Thoracic aorta (tissue), 2 donors: Measurements from ENCODE around the gene PAM16. TPM values are rescaled to one million over a fixed set of nuclear protein-coding genes. Genes with fewer than 3 reads are reported as not detected.
A peak's percentile ranks its signal among the peaks of the same experiment; 100 is the strongest.

Experiments used
- ATAC-seq: fragments of 150-250 bp; one replicate; pipeline ENCODE4 v1.8.0; 2017; ENCODE audit warnings: low read depth; ENCODE audit not compliant: insufficient number of reproducible peaks, low FRiP score
- DNase-seq: peaks from one replicate; pipeline ENCODE4 v3.0.0-alpha.2; 2020; ENCODE audit warnings: low spot score
- H3K27ac ChIP-seq, 2 donors: fragments of 200-600 bp; sonication (generic); 1 replicate in 1 of 2; 2 replicates in 1 of 2; pipeline ENCODE4 v1.5.1; 2016; ENCODE audit warnings: mild to moderate bottlenecking in 2 of 2, moderate library complexity in 2 of 2
- H3K27me3 ChIP-seq: fragments of 200-600 bp; sonication (generic); replicated peaks from 2 replicates; pipeline ENCODE4 v1.6.0; 2016; ENCODE audit warnings: mild to moderate bottlenecking; ENCODE audit not compliant: insufficient read depth
- H3K36me3 ChIP-seq: fragments of 200-600 bp; sonication (generic); one replicate; pipeline ENCODE4 v1.5.1; 2016
- H3K4me1 ChIP-seq, 2 donors: fragments of 200-600 bp; sonication (generic); 1 replicate in 1 of 2; 2 replicates in 1 of 2; pipeline versions ENCODE4 v1.5.1 to v1.6.0; 2016; ENCODE audit warnings: low read depth in 2 of 2, mild to moderate bottlenecking in 1 of 2; ENCODE audit not compliant: control insufficient read depth in 1 of 2
- H3K4me3 ChIP-seq: fragments of 200-600 bp; sonication (generic); 2 replicates; pipeline ENCODE4 v1.5.1; 2016; ENCODE audit warnings: mild to moderate bottlenecking
- H3K9me3 ChIP-seq: fragments of 200-600 bp; sonication (generic); 2 replicates; pipeline ENCODE4 v1.5.1; 2016
- CTCF ChIP-seq: fragments of 200-600 bp; sonication (generic); IDR thresholded peaks from one replicate; pipeline ENCODE4 v1.5.1; 2019; ENCODE audit warnings: antibody characterized with exemption
- total RNA-seq, 2 donors: library from RNA; depleted of rRNA; stranded (reverse); fragments of >200 nt; gene quantifications; one replicate each; pipeline versions ENCODE4 v1.1.0 to v1.2.3, GENCODE V29; 2016

The PAM16 gene
- total RNA-seq, 2 donors from 2014 or later, result 18.4 to 21.1 TPM

- ATAC-seq (peak; percentile 13), DNase-seq (peak; percentile 64)
- H3K36me3 ChIP-seq, result peaks cover 3% of the 10 kb centered on the region
- TF ChIP-seq CTCF, result no peak
- H3K4me3 ChIP-seq, result peak overlapping the region; percentile 85
- H3K27me3 ChIP-seq, result no peaks in the 10 kb centered on the region
- H3K27ac ChIP-seq, result peak overlapping the region; percentile 99
- no peaks in the 10 kb centered on the region for H3K9me3 ChIP-seq
- peaks cover 56 to 71% of the 10 kb centered on the region in 2 donors for H3K4me1 ChIP-seq
Measured at GRCh38 chr16:4373909-4374742, 23.0 kb upstream of the PAM16 start.

GRCh38 chr16:4373356-4373908 lies 22.3 kb upstream of the PAM16 start:
- TF ChIP-seq CTCF, result no peak
- peak overlapping the region; percentile 85 for H3K4me3 ChIP-seq
- ATAC-seq, result no peak
- DNase-seq, result no peak
- H3K4me1 ChIP-seq, result peaks cover 55 to 71% of the 10 kb centered on the region in 2 donors
- no peaks in the 10 kb centered on the region for H3K27me3 ChIP-seq
- H3K36me3 ChIP-seq, result no peaks in the 10 kb centered on the region
- H3K9me3 ChIP-seq, result no peaks in the 10 kb centered on the region
- H3K27ac ChIP-seq, result peak overlapping the region; percentile 99

- Histone ChIP-seq H3K4me1 (peaks cover 49 to 71% of the 10 kb centered on the region in 2 donors), H3K36me3 (no peaks in the 10 kb centered on the region), H3K27me3 (no peaks in the 10 kb centered on the region), H3K27ac (peak overlapping the region; percentile 99), H3K9me3 (no peaks in the 10 kb centered on the region), H3K4me3 (peak overlapping the region; percentile 85)
- ATAC-seq, result no peak
- TF ChIP-seq CTCF, result no peak
- DNase-seq, result no peak
Measured at GRCh38 chr16:4372578-4373355, 21.6 kb upstream of the PAM16 start.

- H3K36me3 ChIP-seq, result no peaks in the 10 kb centered on the region
- DNase-seq (no peak), ATAC-seq (no peak)
- peaks cover 43 to 68% of the 10 kb centered on the region in 2 donors for H3K4me1 ChIP-seq
- peak overlapping the region; percentile 85 for H3K4me3 ChIP-seq
- TF ChIP-seq CTCF, result no peak
- no peaks in the 10 kb centered on the region for H3K9me3 ChIP-seq
- H3K27me3 ChIP-seq, result no peaks in the 10 kb centered on the region
- peak overlapping the region; percentile 99 for H3K27ac ChIP-seq
Measured at GRCh38 chr16:4372001-4372577, 21.0 kb upstream of the PAM16 start.
